ENCODE results near the gene SIRT3.

DNA sequence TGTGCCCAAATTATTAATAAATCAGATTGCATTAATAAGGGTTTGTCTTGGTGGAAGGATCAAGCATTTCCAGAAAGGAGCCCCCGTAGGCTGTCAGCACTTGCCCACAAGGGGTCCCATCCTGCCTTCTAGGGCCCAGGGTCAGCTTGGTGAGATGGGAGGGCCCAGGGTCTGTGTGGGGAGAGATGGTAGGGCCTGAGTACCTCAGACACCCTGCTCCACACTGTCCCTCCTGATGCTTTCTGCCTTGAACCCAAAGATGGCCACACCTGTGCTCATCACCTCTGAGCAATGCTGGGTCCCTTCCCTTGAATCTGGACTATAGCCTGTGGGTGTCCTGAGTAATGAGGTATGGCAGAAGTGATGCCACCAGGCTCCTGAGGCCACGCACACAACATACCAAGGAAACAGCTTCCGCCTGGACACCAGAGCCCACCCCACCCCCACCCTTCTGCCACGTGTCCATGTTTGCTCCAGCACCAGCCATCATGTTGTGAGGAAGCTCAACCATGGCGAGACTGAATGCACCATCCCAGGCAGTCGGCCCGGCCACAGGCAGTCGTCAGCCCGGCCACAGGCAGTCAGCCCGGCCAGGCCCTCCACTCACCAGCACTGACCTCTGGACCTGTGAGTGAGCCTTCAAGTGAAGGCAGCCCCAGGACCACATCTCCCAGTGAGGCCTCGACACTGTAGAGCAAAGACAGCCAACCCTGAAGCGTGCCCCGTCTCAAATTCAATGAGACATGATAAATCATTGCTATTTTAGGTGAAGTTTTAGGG is 35.7 kb downstream of the SIRT3 start:
- TF ChIP-seq, protein P1, sequence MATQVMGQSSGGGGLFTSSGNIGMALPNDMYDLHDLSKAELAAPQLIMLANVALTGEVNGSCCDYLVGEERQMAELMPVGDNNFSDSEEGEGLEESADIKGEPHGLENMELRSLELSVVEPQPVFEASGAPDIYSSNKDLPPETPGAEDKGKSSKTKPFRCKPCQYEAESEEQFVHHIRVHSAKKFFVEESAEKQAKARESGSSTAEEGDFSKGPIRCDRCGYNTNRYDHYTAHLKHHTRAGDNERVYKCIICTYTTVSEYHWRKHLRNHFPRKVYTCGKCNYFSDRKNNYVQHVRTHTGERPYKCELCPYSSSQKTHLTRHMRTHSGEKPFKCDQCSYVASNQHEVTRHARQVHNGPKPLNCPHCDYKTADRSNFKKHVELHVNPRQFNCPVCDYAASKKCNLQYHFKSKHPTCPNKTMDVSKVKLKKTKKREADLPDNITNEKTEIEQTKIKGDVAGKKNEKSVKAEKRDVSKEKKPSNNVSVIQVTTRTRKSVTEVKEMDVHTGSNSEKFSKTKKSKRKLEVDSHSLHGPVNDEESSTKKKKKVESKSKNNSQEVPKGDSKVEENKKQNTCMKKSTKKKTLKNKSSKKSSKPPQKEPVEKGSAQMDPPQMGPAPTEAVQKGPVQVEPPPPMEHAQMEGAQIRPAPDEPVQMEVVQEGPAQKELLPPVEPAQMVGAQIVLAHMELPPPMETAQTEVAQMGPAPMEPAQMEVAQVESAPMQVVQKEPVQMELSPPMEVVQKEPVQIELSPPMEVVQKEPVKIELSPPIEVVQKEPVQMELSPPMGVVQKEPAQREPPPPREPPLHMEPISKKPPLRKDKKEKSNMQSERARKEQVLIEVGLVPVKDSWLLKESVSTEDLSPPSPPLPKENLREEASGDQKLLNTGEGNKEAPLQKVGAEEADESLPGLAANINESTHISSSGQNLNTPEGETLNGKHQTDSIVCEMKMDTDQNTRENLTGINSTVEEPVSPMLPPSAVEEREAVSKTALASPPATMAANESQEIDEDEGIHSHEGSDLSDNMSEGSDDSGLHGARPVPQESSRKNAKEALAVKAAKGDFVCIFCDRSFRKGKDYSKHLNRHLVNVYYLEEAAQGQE (IDR thresholded peaks at IDR 0.05; ENCODE audit: insufficient read depth in 1 of 2, low read depth in 2 of 2, low read length in 1 of 2), result no peak
- TF ChIP-seq CTCF (IDR thresholded peaks at IDR 0.05) (no peak), TCF7L2 (IDR thresholded peaks at IDR 0.05; ENCODE audit: low read depth, low read length) (no peak), POLR2AphosphoS5 (IDR thresholded peaks at IDR 0.05; ENCODE audit: low read depth, low read length) (no peak)
